ENCODE measurements around the gene MOBP.

Gene MOBP

GRCh38 chr3:39491733-39492350 lies 24.4 kb downstream of the MOBP start:
- DNase-seq, result no peak
- H3K36me3 ChIP-seq (replicated peaks), result no peaks in the 10 kb centered on the region
- H3K27ac ChIP-seq, result no peak overlapping the region
- in situ Hi-C loops (cut with HindIII; ENCODE audit: low pct_ligation_motif_present, low sequenced_read_pairs), result no loop called here
- no peaks in the 10 kb centered on the region for H3K27me3 ChIP-seq (replicated peaks)
- TF ChIP-seq CTCF (IDR thresholded peaks at IDR 0.05; ENCODE audit: low read depth, low read length, missing control alignments), result no peak
- H3K4me3 ChIP-seq (ENCODE audit: low read depth, low read length), result no peak overlapping the region

- Histone ChIP-seq H3K4me3 (ENCODE audit: low read depth, low read length) (no peak overlapping the region), H3K27ac (no peak overlapping the region), H3K27me3 (replicated peaks) (no peaks in the 10 kb centered on the region), H3K36me3 (replicated peaks) (no peaks in the 10 kb centered on the region)
- TF ChIP-seq CTCF (IDR thresholded peaks at IDR 0.05; ENCODE audit: low read depth, low read length, missing control alignments), result no peak
- DNase-seq, result no peak
- in situ Hi-C loops (cut with HindIII; ENCODE audit: low pct_ligation_motif_present, low sequenced_read_pairs), result no loop called here
Observed at GRCh38 chr3:39494781-39495180, 27.3 kb downstream of the MOBP start.

GRCh38 chr3:39497753-39498152 lies 30.3 kb downstream of the MOBP start:
- Histone ChIP-seq H3K4me3 (ENCODE audit: low read depth, low read length) (no peak overlapping the region), H3K36me3 (replicated peaks) (no peaks in the 10 kb centered on the region), H3K27ac (no peak overlapping the region), H3K27me3 (replicated peaks) (peaks cover 12% of the 10 kb centered on the region)
- in situ Hi-C loops (cut with HindIII; ENCODE audit: low pct_ligation_motif_present, low sequenced_read_pairs), result no loop called here
- TF ChIP-seq CTCF (IDR thresholded peaks at IDR 0.05; ENCODE audit: low read depth, low read length, missing control alignments), result no peak
- no peak for DNase-seq

GRCh38 chr3:39499651-39500273 lies 32.3 kb downstream of the MOBP start:
- DNase-seq, result no peak
- Histone ChIP-seq H3K4me3 (ENCODE audit: low read depth, low read length) (no peak overlapping the region), H3K27ac (no peak overlapping the region), H3K27me3 (replicated peaks) (peaks cover 14% of the 10 kb centered on the region), H3K36me3 (replicated peaks) (no peaks in the 10 kb centered on the region)
- TF ChIP-seq CTCF (IDR thresholded peaks at IDR 0.05; ENCODE audit: low read depth, low read length, missing control alignments), result no peak
- in situ Hi-C loops (cut with HindIII; ENCODE audit: low pct_ligation_motif_present, low sequenced_read_pairs), result no loop called here

GRCh38 chr3:39501059-39501458 lies 33.6 kb downstream of the MOBP start:
- in situ Hi-C loops (cut with HindIII; ENCODE audit: low pct_ligation_motif_present, low sequenced_read_pairs), result no loop called here
- Histone ChIP-seq H3K4me3 (ENCODE audit: low read depth, low read length) (no peak overlapping the region), H3K27ac (no peak overlapping the region), H3K36me3 (replicated peaks) (no peaks in the 10 kb centered on the region), H3K27me3 (replicated peaks) (peaks cover 14% of the 10 kb centered on the region)
- no peak for DNase-seq
- TF ChIP-seq CTCF (IDR thresholded peaks at IDR 0.05; ENCODE audit: low read depth, low read length, missing control alignments), result no peak

Measured in brain microvascular endothelial cell (primary cell).